Ascending aorta (tissue), 2 donors: ENCODE results near the gene KRTAP5-7. TPM values are rescaled to one million over a fixed set of nuclear protein-coding genes. Genes with fewer than 3 reads are reported as not detected.

Experiments used
- DNase-seq, 2 donors: peaks; one replicate each; pipeline ENCODE4 v3.0.0-alpha.2; 2019; ENCODE audit warnings: low spot score in 2 of 2
- H3K27ac ChIP-seq, 2 donors: fragments of 200-600 bp; sonication (generic); one replicate each; pipeline ENCODE4 v1.5.1; 2016 to 2017; ENCODE audit warnings: mild to moderate bottlenecking in 1 of 2
- H3K27me3 ChIP-seq: fragments of 200-600 bp; sonication (generic); one replicate; pipeline ENCODE4 v1.5.1; 2017
- H3K36me3 ChIP-seq, 2 donors: fragments of 200-600 bp; sonication (generic); one replicate each; pipeline ENCODE4 v1.5.1; 2016
- H3K4me1 ChIP-seq, 2 donors: fragments of 200-600 bp; sonication (generic); one replicate each; pipeline ENCODE4 v1.5.1; 2016 to 2017; ENCODE audit warnings: mild to moderate bottlenecking in 1 of 2
- H3K4me3 ChIP-seq, 2 donors: fragments of 200-600 bp; sonication (generic); one replicate each; pipeline ENCODE4 v1.5.1; 2016 to 2017; ENCODE audit warnings: mild to moderate bottlenecking in 1 of 2
- H3K9me3 ChIP-seq, 2 donors: fragments of 200-600 bp; sonication (generic); one replicate each; pipeline ENCODE4 v1.5.1; 2016
- CTCF ChIP-seq, 3 experiments: fragments of 200-600 bp in 2 of 3; fragments of 450-650 bp in 1 of 3; sonication (generic) in 2 of 3; IDR thresholded peaks; one replicate each; pipeline ENCODE4 v1.5.1; 2016 to 2019; ENCODE audit warnings: antibody characterized with exemption in 3 of 3, mild to moderate bottlenecking in 1 of 3, moderate library complexity in 1 of 3
- intact Hi-C: fragments of 100-400 bp; cut with DNase I; formaldehyde crosslinking; loops from one replicate; pipeline ENCODE4 v1.15.1; 2023
- total RNA-seq: library from RNA; depleted of rRNA; stranded (reverse); fragments of >200 nt; gene quantifications from one replicate; pipeline ENCODE4 v1.1.0, GENCODE V29; 2016

KRTAP5-7 gene
- total RNA-seq, 1 donor from 2014 or later = not detected

- DNase-seq = peak in 1 of 2 donors; percentile 33
- no peak for TF ChIP-seq CTCF (IDR thresholded peaks at IDR 0.05)
- Histone ChIP-seq H3K36me3 (peaks cover 83 to 92% of the 10 kb centered on the region in 2 donors), H3K4me1 (no peaks in the 10 kb centered on the region), H3K27me3 (no peaks in the 10 kb centered on the region), H3K4me3 (no peak overlapping the region), H3K9me3 (no peaks in the 10 kb centered on the region), H3K27ac (no peak overlapping the region)
- intact Hi-C loops = no loop called here
Observed at GRCh38 chr11:71499125-71499524, 27.9 kb upstream of the KRTAP5-7 start.

GRCh38 chr11:71499546-71499945 lies 27.5 kb upstream of the KRTAP5-7 start:
- Histone ChIP-seq H3K4me1 (no peaks in the 10 kb centered on the region), H3K36me3 (peaks cover 83 to 92% of the 10 kb centered on the region in 2 donors), H3K4me3 (no peak overlapping the region), H3K27ac (no peak overlapping the region), H3K27me3 (no peaks in the 10 kb centered on the region), H3K9me3 (no peaks in the 10 kb centered on the region)
- no peak for TF ChIP-seq CTCF (IDR thresholded peaks at IDR 0.05)
- intact Hi-C loops = no loop called here
- DNase-seq = peak in 1 of 2 donors; percentile 30

GRCh38 chr11:71500601-71501021 lies 26.5 kb upstream of the KRTAP5-7 start:
- Histone ChIP-seq H3K36me3 (peaks cover 77 to 86% of the 10 kb centered on the region in 2 donors), H3K4me1 (no peaks in the 10 kb centered on the region), H3K27ac (no peak overlapping the region), H3K9me3 (no peaks in the 10 kb centered on the region), H3K27me3 (no peaks in the 10 kb centered on the region), H3K4me3 (no peak overlapping the region)
- intact Hi-C loops = no loop called here
- DNase-seq = peak in 1 of 2 donors; percentile 52
- TF ChIP-seq CTCF (IDR thresholded peaks at IDR 0.05) = no peak

- H3K4me1 ChIP-seq = no peaks in the 10 kb centered on the region
- peaks cover 69 to 84% of the 10 kb centered on the region in 2 donors for H3K36me3 ChIP-seq
- H3K9me3 ChIP-seq = no peaks in the 10 kb centered on the region
- H3K4me3 ChIP-seq = no peak overlapping the region
- H3K27me3 ChIP-seq = no peaks in the 10 kb centered on the region
- peak in 1 of 2 donors; percentile 47 for DNase-seq
- intact Hi-C loops = no loop called here
- TF ChIP-seq CTCF (IDR thresholded peaks at IDR 0.05) = no peak
- H3K27ac ChIP-seq = no peak overlapping the region
Observed at GRCh38 chr11:71501071-71501985, 25.7 kb upstream of the KRTAP5-7 start.

- Histone ChIP-seq H3K36me3 (peaks cover 67 to 79% of the 10 kb centered on the region in 2 donors), H3K4me1 (no peaks in the 10 kb centered on the region), H3K27ac (no peak overlapping the region), H3K9me3 (no peaks in the 10 kb centered on the region), H3K27me3 (no peaks in the 10 kb centered on the region), H3K4me3 (no peak overlapping the region)
- peak in 1 of 2 donors; percentile 30 for DNase-seq
- no peak for TF ChIP-seq CTCF (IDR thresholded peaks at IDR 0.05)
- intact Hi-C loops = no loop called here
Observed at GRCh38 chr11:71502026-71502425, 25.0 kb upstream of the KRTAP5-7 start.
